ENCODE measurements around the gene PAFAH2.

PAFAH2 gene

GRCh38 chr1:25927521-25928265 lies 70.2 kb downstream of the PAFAH2 start:
- DNase-seq (ENCODE audit: low spot score), result no peak

- DNase-seq (ENCODE audit: low spot score), result no peak
These were observed 70.9 kb downstream of the PAFAH2 start for GRCh38 chr1:25926731-25927496.

- DNase-seq (ENCODE audit: low spot score), result no peak
These were observed 73.4 kb downstream of the PAFAH2 start for GRCh38 chr1:25924454-25924853.

GRCh38 chr1:25922971-25923552 lies 74.8 kb downstream of the PAFAH2 start:
- no peak for DNase-seq (ENCODE audit: low spot score)

GRCh38 chr1:25922056-25922970 lies 75.5 kb downstream of the PAFAH2 start:
- no peak for DNase-seq (ENCODE audit: low spot score)

GRCh38 chr1:25918615-25919014 lies 79.2 kb downstream of the PAFAH2 start:
- DNase-seq (ENCODE audit: low spot score), result no peak

GRCh38 chr1:25917996-25918395 lies 79.9 kb downstream of the PAFAH2 start:
- DNase-seq (ENCODE audit: low spot score), result no peak

- no peak for DNase-seq (ENCODE audit: low spot score)
These were observed 81.4 kb downstream of the PAFAH2 start for GRCh38 chr1:25916460-25916859.

- DNase-seq (ENCODE audit: low spot score), result no peak
These were observed 83.5 kb downstream of the PAFAH2 start for GRCh38 chr1:25914074-25914995.

GRCh38 chr1:25913206-25913605 lies 84.7 kb downstream of the PAFAH2 start:
- no peak for DNase-seq (ENCODE audit: low spot score)

- DNase-seq (ENCODE audit: low spot score), result no peak
These were observed 85.6 kb downstream of the PAFAH2 start for GRCh38 chr1:25912076-25912831.

- DNase-seq (ENCODE audit: low spot score), result no peak
These were observed 86.7 kb downstream of the PAFAH2 start for GRCh38 chr1:25911162-25911561.
